Astrocyte of the spinal cord (primary cell): Measurements from ENCODE around the gene GTF2A1L.

Source experiments
- DNase-seq: peaks from one replicate; pipeline ENCODE4 v3.0.0; 2011; ENCODE audit warnings: low read depth, low spot score
- H3K4me3 ChIP-seq: 2 replicates; pipeline ENCODE4 v1.5.1; 2011; ENCODE audit warnings: low read depth, mild to moderate bottlenecking, low read length, moderate library complexity
- CTCF ChIP-seq: IDR thresholded peaks from 2 replicates; pipeline ENCODE4 v1.5.1; 2012; ENCODE audit warnings: low read depth, mild to moderate bottlenecking, low read length, inconsistent platforms
- in situ Hi-C: cut with HindIII; loops from 2 replicates; pipeline ENCODE4 v1.10.0; 2017; ENCODE audit warnings: low sequenced_read_pairs

Gene GTF2A1L

GRCh38 chr2:48715042-48715899 is 97.6 kb downstream of the GTF2A1L start:
- DNase-seq, result no peak
- in situ Hi-C loops, result no loop called here

GRCh38 chr2:48715956-48716355 is 98.3 kb downstream of the GTF2A1L start:
- no peak overlapping the region for H3K4me3 ChIP-seq
- in situ Hi-C loops, result no loop called here
- DNase-seq, result peak; percentile 51
- TF ChIP-seq CTCF, result no peak

More at GRCh38 chr2:48715042-48715899, 97.6 kb downstream of the GTF2A1L start:
- TF ChIP-seq CTCF, result no peak
- no peak overlapping the region for H3K4me3 ChIP-seq

GRCh38 chr2:48717846-48718245 is 100.2 kb downstream of the GTF2A1L start:
- no peak for DNase-seq
- in situ Hi-C loops, result no loop called here
- H3K4me3 ChIP-seq, result no peak overlapping the region
- TF ChIP-seq CTCF, result no peak

- in situ Hi-C loops, result no loop called here
- TF ChIP-seq CTCF, result no peak
- DNase-seq, result no peak
- no peak overlapping the region for H3K4me3 ChIP-seq
These were observed 102.0 kb downstream of the GTF2A1L start for GRCh38 chr2:48719480-48720177.

GRCh38 chr2:48721158-48721557 is 103.5 kb downstream of the GTF2A1L start:
- TF ChIP-seq CTCF, result no peak
- DNase-seq, result no peak
- in situ Hi-C loops, result no loop called here
- H3K4me3 ChIP-seq, result no peak overlapping the region

GRCh38 chr2:48722391-48722790 is 104.7 kb downstream of the GTF2A1L start:
- H3K4me3 ChIP-seq, result no peak overlapping the region
- DNase-seq, result no peak
- TF ChIP-seq CTCF, result no peak
- in situ Hi-C loops, result no loop called here
